Stimulated activated CD8-positive, alpha-beta memory T cell treated with anti-CD3 and anti-CD28 coated beads, Interleukin-7, amount 100 ng/mL, for 4 hours (primary cell): ENCODE data around the gene AFTPH.

Experiments
- DNase-seq, 2 donors: peaks; one replicate each; pipeline ENCODE4 v3.0.0-alpha.2; 2020; ENCODE audit warnings: low read depth in 2 of 2

Gene AFTPH

GRCh38 chr2:64538764-64539433, 14.8 kb downstream of the AFTPH start:
- no peak for DNase-seq

GRCh38 chr2:64540615-64541014, 16.5 kb downstream of the AFTPH start:
- DNase-seq, result no peak

GRCh38 chr2:64541547-64541946, 17.4 kb downstream of the AFTPH start:
- DNase-seq, result no peak

- DNase-seq, result no peak
These were observed 18.2 kb downstream of the AFTPH start for GRCh38 chr2:64542071-64543007.

- DNase-seq, result no peak
These were observed 19.0 kb downstream of the AFTPH start for GRCh38 chr2:64543008-64543697.

- no peak for DNase-seq
These were observed 24.6 kb downstream of the AFTPH start for GRCh38 chr2:64548761-64549160.

- DNase-seq, result no peak
These were observed 25.9 kb downstream of the AFTPH start for GRCh38 chr2:64550042-64550441.

- DNase-seq, result no peak
These were observed 27.7 kb downstream of the AFTPH start for GRCh38 chr2:64551851-64552250.

- DNase-seq, result no peak
These were observed 30.0 kb downstream of the AFTPH start for GRCh38 chr2:64554117-64554516.

- no peak for DNase-seq
These were observed 34.4 kb downstream of the AFTPH start for GRCh38 chr2:64558445-64559081.

- DNase-seq, result no peak
These were observed 38.1 kb downstream of the AFTPH start for GRCh38 chr2:64562148-64562784.

- DNase-seq, result no peak
These were observed 39.4 kb downstream of the AFTPH start for GRCh38 chr2:64563436-64563938.

GRCh38 chr2:64565949-64566710, 42.0 kb downstream of the AFTPH start:
- DNase-seq, result no peak

GRCh38 chr2:64567473-64567872, 43.3 kb downstream of the AFTPH start:
- DNase-seq, result no peak

GRCh38 chr2:64568836-64569235, 44.7 kb downstream of the AFTPH start:
- DNase-seq, result no peak

GRCh38 chr2:64574871-64575270, 50.7 kb downstream of the AFTPH start:
- DNase-seq, result no peak

- DNase-seq, result no peak
These were observed 56.9 kb downstream of the AFTPH start for GRCh38 chr2:64581018-64581417.

GRCh38 chr2:64581777-64582539, 57.8 kb downstream of the AFTPH start:
- DNase-seq, result no peak

GRCh38 chr2:64582774-64583340, 58.7 kb downstream of the AFTPH start:
- DNase-seq, result no peak
